HG02610 (cell line): Measurements from ENCODE around the gene FOXO3.

Source experiments
- ATAC-seq: cut with Tn5 transposase; IDR thresholded peaks from one replicate; pipeline ENCODE4 v1.9.1; 2021; ENCODE audit warnings: mild to moderate bottlenecking, moderate library complexity; ENCODE audit not compliant: unreplicated experiment

Gene FOXO3

GRCh38 chr6:108732091-108732870 is 171.6 kb downstream of the FOXO3 start:
- ATAC-seq = no peak

DNA sequence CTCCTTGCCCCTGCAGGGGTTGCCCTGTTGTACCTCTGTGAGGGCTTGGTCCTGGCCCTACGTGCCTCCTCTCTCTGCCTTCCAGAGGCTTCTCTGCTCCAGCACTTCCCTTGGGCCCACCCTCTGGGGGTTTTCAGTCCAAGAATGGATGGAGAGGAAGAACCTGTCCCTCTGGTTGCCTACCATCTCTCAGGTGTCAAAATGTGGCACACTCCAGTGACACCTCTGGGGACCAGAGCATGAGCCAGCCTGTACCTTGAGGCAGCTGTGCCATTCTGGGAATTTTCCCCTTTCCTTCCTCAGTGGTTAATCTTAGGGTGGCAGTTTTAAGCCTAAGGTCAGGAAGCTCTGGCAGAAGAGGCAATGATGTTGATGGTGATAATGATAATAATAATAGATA is 172.3 kb downstream of the FOXO3 start:
- ATAC-seq = no peak

DNA sequence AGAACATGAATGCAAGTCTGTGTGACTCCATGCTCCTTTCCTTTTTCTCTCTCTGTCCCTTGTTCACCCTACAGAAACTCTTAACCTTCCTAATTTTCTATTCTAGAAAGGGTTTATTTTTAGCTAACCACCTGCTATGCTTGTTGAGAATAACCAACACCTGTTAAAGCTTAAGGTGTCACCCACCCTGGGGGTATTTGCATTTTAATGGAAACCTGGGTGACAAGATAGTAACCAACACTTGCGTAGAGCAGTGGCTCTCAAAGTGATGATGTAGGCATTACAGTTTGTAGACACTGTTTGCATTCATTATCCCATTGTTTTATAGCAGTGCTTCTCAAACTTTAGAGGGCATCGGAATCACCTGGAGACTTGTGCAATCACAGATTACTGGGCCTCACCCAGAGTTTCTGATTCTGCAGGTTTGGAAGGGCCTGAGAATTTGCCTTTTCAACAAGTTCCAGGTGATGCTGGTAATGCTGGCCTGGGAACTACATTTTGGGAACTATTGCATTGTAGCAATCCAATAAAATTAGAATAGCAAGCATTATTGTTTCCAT is 173.1 kb downstream of the FOXO3 start:
- ATAC-seq = no peak
